HL-60 (cell line): Measurements from ENCODE around the gene EHHADH.

Experiments used
- DNase-seq, 2 experiments: peaks; one replicate each; pipeline ENCODE4 v3.0.0-alpha.2; 2010 to 2020; ENCODE audit warnings: low read depth in 1 of 2, low spot score in 1 of 2
- H3K27ac ChIP-seq: fragments of 250-450 bp; sonication (Bioruptor Pico); replicated peaks from 2 replicates; pipeline ENCODE4 v1.5.1; 2020; ENCODE audit warnings: mild to moderate bottlenecking, moderate library complexity
- H3K27me3 ChIP-seq: fragments of 250-450 bp; sonication (Bioruptor Pico); 2 replicates; pipeline ENCODE4 v1.5.1; 2021; ENCODE audit warnings: mild to moderate bottlenecking, moderate library complexity; ENCODE audit not compliant: insufficient read depth, poor library complexity, severe bottlenecking
- H3K4me3 ChIP-seq: replicated peaks from 2 replicates; pipeline ENCODE4 v1.5.1; 2011; ENCODE audit warnings: mild to moderate bottlenecking, control low read depth, low read length; ENCODE audit not compliant: insufficient read depth
- CTCF ChIP-seq: IDR thresholded peaks from one replicate; pipeline ENCODE4 v1.5.1; 2011; ENCODE audit warnings: low read length, control low read depth, inconsistent platforms; ENCODE audit not compliant: insufficient read depth
- GABPA ChIP-seq: IDR thresholded peaks from 2 replicates; pipeline ENCODE4 v1.6.1; 2012; ENCODE audit warnings: low read depth
- POLR2AphosphoS5 ChIP-seq: IDR thresholded peaks from 2 replicates; pipeline ENCODE4 v1.6.1; 2012; ENCODE audit warnings: low read depth
- REST ChIP-seq: IDR thresholded peaks from 2 replicates; pipeline ENCODE4 v1.6.1; 2012; ENCODE audit warnings: low read depth; ENCODE audit not compliant: insufficient replicate concordance
- SPI1 ChIP-seq: IDR thresholded peaks from 2 replicates; pipeline ENCODE4 v1.6.1; 2012; ENCODE audit warnings: low read depth, mild to moderate bottlenecking, borderline replicate concordance

The EHHADH gene

GRCh38 chr3:185164428-185165217 lies 89.2 kb downstream of the EHHADH start:
- H3K4me3 ChIP-seq = no peak overlapping the region
- H3K27me3 ChIP-seq = no peaks in the 10 kb centered on the region
- no peak for DNase-seq
- H3K27ac ChIP-seq = no peak overlapping the region
- TF ChIP-seq CTCF (no peak), POLR2AphosphoS5 (no peak), REST (no peak)

GRCh38 chr3:185162634-185163033 lies 91.2 kb downstream of the EHHADH start:
- Histone ChIP-seq H3K27ac (no peak overlapping the region), H3K4me3 (no peak overlapping the region), H3K27me3 (no peaks in the 10 kb centered on the region)
- DNase-seq = no peak
- TF ChIP-seq CTCF (no peak), POLR2AphosphoS5 (no peak), GABPA (no peak), SPI1 (no peak), REST (no peak)

DNA sequence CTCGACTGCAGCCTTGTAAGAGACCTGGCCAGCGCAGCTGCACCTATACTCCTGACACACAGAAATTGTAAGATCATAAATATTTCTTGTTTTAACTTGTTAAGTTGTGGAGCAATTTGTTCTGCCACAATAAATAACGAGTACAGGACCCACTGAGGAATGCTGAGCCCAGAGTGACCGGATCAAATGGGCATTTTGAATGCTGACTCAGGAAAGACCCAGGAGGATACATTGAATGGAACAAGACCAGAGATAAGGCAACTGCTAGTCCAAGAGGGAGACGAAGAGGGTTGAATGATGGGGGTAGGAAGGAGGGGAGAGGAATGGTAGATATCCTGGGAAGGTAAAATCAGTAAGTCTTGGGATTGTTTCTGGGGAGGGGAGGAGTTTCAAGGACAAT lies 92.1 kb downstream of the EHHADH start:
- Histone ChIP-seq H3K4me3 (no peak overlapping the region), H3K27me3 (no peaks in the 10 kb centered on the region), H3K27ac (no peak overlapping the region)
- TF ChIP-seq GABPA = no peak
- no peak for TF ChIP-seq REST
- DNase-seq = no peak
